Frontal cortex (tissue), 4 donors: Measurements from ENCODE around the gene MIS18A. TPM values are rescaled to one million over a fixed set of nuclear protein-coding genes. Genes with fewer than 3 reads are reported as not detected.
"Not testable (repeated sequence)": the region's sequence is repeated elsewhere in the genome, so short reads cannot be mapped to it uniquely, and the experiment has no call there.

Experiments
- DNase-seq, 2 donors: peaks; one replicate each; pipeline ENCODE4 v3.0.0; 2012; ENCODE audit warnings: low spot score in 2 of 2
- FAIRE-seq: peaks from 2 replicates; lab custom pipeline; 2012; peaks lifted over from hg19 to GRCh38; lab: Jason Lieb, UNC
- total RNA-seq: library from RNA; depleted of rRNA; stranded (reverse); fragments of >200 nt; gene quantifications from one replicate; pipeline ENCODE4 v1.2.3, GENCODE V29; 2014
- donor health status: control.
- donor health status: control.
- donor health status: control.

The MIS18A gene
- total RNA-seq, 1 donor from 2014 or later: 6.9 TPM

GRCh38 chr21:32307706-32308105 lies 28.9 kb upstream of the MIS18A start:
- FAIRE-seq (no peak), DNase-seq (no peak)

GRCh38 chr21:32306021-32306780 lies 27.4 kb upstream of the MIS18A start:
- DNase-seq (peak; percentile 52 to 60), FAIRE-seq (no peak)

DNA sequence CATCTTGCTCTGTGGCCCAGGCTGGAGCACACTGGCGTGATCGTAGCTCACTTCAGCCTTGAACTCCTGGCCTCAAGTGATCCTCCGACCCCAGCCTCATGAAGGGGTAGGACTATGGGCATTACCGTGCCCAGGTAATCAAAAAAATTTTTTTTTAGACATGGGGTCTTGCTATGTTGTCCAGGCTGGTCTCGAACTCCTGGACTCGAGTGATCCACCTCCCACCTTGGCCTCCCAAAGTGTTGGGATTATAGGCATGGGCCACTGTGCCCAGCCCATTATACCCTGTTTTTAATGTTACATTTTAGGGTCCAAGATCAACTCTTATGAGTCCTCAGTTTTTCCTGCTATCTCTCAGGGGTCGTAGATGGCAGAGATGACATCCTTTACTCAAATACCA lies 26.1 kb upstream of the MIS18A start:
- DNase-seq (no peak), FAIRE-seq (no peak)

GRCh38 chr21:32303385-32303784 lies 24.5 kb upstream of the MIS18A start:
- DNase-seq: no peak
- FAIRE-seq: no peak

- no peak for DNase-seq
- FAIRE-seq: no peak
These were observed 23.7 kb upstream of the MIS18A start for GRCh38 chr21:32302560-32302959.

DNA sequence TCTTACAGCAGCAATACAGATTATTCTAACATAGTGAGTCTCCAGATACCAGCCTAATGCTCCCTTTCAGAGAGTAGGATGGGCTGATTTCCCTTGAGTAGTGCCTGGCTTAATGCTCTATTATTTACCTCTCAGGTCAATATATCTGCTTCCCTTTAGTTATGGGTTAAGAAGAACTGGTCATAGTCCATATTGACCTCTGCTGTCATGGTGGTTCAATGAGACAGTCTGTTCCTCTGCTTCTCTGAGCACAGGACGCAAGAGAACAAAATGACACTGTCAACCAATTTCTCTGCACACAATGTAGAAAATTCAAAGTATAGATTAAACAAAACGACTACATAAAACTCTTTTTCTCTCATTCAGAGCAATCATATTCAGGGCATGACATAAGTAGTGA lies 22.7 kb upstream of the MIS18A start:
- FAIRE-seq: no peak

GRCh38 chr21:32300117-32300681 lies 21.4 kb upstream of the MIS18A start:
- FAIRE-seq: no peak

More for the DNA sequence above, 22.7 kb upstream of the MIS18A start:
- DNase-seq: no peak

DNA sequence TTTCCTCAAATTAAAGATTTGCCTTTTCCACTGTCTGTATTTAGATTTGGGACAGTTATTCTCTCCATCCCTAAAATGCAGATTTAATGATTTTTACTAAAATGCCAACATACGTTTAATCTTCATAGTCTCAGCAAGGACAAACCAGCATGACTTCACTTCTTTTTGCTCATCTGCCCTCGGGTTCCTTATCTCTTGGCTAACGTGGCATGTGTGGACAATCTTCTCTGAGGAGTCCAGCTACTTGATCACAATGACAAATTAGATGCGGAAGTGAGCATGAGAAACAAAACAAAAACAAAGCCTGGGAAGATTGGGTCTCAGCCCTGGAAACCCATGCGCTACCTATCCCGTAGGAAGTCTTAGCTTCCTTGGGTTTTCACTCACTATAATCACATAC lies 20.8 kb upstream of the MIS18A start:
- FAIRE-seq (no peak), DNase-seq (no peak)

More at GRCh38 chr21:32300117-32300681, 21.4 kb upstream of the MIS18A start:
- no peak for DNase-seq

- FAIRE-seq: no peak
- no peak for DNase-seq
These were observed 19.8 kb upstream of the MIS18A start, which contains the start of gene MRAP for GRCh38 chr21:32298658-32299081. TSS of gene MRAP (plus strand) at chr21:32298855. CDS start at chr21:32298972, 117 bp downstream.

GRCh38 chr21:32298148-32298559 lies 19.3 kb upstream of the MIS18A start:
- FAIRE-seq (no peak), DNase-seq (no peak)

DNA sequence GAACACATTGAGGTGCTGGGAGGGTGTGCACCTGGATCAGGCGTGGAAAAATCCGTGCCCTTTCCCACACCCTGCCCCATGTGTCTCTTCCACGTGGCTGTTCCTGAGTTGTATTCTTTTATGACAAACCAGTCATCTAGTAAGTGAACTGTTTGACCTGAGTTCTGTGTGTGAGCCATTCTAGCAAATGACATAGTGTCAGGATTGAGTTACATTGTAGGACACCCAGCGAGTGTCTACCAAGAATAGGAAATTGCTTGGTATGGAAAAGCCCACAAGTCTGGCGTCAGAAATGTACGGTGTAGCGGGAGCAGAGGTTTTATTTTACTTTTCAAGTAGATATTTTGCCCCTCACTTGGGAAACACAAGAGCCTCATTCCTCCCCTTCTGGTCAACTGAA lies 18.6 kb upstream of the MIS18A start:
- DNase-seq (no peak), FAIRE-seq (no peak)

GRCh38 chr21:32285476-32285875 lies 6.6 kb upstream of the MIS18A start:
- DNase-seq: no peak
- no peak for FAIRE-seq

DNA sequence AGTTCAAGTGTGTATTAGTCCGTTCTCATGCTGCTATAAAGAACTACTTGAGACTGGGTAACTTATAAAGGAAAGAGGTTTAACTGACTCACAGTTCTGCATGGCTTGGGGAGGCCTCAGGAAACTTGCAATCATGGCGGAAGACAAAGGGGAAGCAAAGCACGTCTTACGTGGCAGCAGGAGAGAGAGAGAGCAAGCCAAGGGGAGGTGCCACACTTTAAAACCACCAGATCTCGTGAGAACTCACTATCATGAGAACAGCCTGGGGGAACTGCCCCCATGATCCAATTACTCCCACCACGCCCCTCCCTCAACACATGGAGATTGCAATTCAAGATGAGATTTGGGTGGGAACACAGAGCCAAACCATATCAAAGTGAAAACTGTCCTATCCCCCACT lies 4.1 kb upstream of the MIS18A start:
- FAIRE-seq: no peak

DNA sequence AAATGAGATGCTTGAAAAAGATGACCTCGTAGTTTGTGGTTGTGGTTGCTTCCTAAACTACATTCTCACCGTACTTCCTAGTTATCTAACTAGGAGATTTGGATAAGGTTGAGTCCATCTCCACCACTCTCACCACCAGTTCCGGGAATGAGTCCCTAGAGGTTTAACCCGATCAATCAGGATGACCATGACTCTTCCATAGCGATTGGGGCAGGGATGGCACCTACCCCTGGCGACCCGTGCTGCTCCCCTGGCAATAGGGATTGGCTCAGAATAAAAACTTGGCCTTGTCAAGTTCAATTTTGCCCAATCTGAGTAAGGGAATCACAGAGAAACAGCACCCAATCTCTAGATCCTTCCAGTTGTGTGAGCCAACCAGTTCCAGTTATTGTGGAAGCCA lies 2.7 kb upstream of the MIS18A start:
- no peak for FAIRE-seq
- no peak for DNase-seq

More for the DNA sequence above, 4.1 kb upstream of the MIS18A start:
- no peak for DNase-seq

DNA sequence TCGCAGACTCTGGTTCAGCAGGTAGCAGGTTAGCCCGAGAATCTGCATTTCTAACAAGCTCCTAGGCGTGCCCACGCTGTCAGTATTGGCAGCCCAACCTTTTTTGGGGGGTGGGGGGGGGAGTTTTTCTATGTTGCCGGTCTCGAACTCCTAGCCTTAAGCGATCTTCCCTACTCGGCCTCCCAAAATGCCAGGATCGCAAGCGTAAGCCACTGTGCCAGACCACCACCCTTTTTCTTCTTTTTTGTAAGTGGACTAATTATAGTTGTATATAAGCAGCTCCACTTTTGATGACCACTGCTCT lies 480 bp upstream of the MIS18A start:
- no peak for DNase-seq
- FAIRE-seq: no peak

GRCh38 chr21:32278103-32278502 lies 746 bp downstream of the MIS18A start:
- no peak for FAIRE-seq

GRCh38 chr21:32276671-32277070 lies 2.2 kb downstream of the MIS18A start:
- FAIRE-seq (no peak), DNase-seq (no peak)

More at GRCh38 chr21:32278103-32278502, 746 bp downstream of the MIS18A start:
- DNase-seq: no peak

GRCh38 chr21:32270748-32271147 lies 8.1 kb downstream of the MIS18A start:
- DNase-seq (no peak), FAIRE-seq (no peak)

- not testable (repeated sequence) for FAIRE-seq, DNase-seq
These were observed 13.5 kb downstream of the MIS18A start for GRCh38 chr21:32265321-32265720.

GRCh38 chr21:32261929-32262328 lies 16.9 kb downstream of the MIS18A start:
- DNase-seq: no peak
- FAIRE-seq: no peak

DNA sequence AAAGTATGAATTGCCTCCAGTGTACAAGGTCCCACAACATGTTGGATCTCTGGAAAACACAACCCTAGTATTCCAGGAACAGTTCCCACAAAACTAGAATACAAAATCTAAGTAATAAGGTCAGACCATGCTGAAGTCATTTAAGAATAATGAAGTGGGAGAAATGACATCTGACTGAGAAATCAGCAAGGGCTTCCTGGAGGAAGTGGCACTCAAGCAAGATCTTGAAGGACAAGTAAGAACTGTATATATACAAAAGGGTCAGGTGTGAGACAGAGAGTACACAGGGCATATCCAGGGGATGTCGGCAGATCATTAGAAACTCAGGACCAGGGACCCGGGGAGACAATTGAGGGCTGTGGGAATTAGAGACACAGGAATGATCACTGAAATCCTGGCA lies 18.7 kb downstream of the MIS18A start:
- DNase-seq (no peak), FAIRE-seq (no peak)

DNA sequence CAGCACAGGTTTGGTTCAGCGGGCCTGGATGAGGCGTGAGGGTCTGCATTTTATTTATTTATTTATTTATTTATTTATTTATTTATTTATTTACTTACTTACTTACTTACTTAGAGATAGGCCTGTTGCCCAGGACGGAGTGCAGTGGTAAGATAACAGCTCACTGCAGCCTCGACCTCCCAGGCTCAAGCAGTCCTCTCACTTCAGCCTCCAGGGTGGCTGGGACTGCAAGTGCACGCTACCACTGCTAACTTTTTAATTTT lies 20.1 kb downstream of the MIS18A start:
- not testable (repeated sequence) for DNase-seq, FAIRE-seq
